Neural crest cell (in vitro differentiated cells): ENCODE data around the gene ABHD18. TPM values are rescaled to one million over a fixed set of nuclear protein-coding genes. Genes with fewer than 3 reads are reported as not detected.
"Not testable (repeated sequence)": the region's sequence is repeated elsewhere in the genome, so short reads cannot be mapped to it uniquely, and the experiment has no call there.

Source experiments
- DNase-seq: peaks from one replicate; pipeline ENCODE4 v3.0.0; 2021; ENCODE audit warnings: low read depth, mixed read lengths, low spot score
- H3K27ac Mint-ChIP-seq: one replicate; pipeline ENCODE4 v1.8.0; 2021; ENCODE audit warnings: mild to moderate bottlenecking, mixed read lengths; ENCODE audit not compliant: unreplicated experiment
- H3K27me3 Mint-ChIP-seq: 2 replicates; pipeline ENCODE4 v1.8.0; 2021; ENCODE audit warnings: low read depth, mild to moderate bottlenecking, mixed read lengths
- H3K36me3 Mint-ChIP-seq: 2 replicates; pipeline ENCODE4 v1.8.0; 2021; ENCODE audit warnings: low read depth, mild to moderate bottlenecking, mixed read lengths
- H3K4me1 Mint-ChIP-seq: 2 replicates; pipeline ENCODE4 v1.8.0; 2021; ENCODE audit warnings: mixed read lengths
- H3K4me3 Mint-ChIP-seq: one replicate; pipeline ENCODE4 v1.8.0; 2021; ENCODE audit warnings: mild to moderate bottlenecking, mixed read lengths
- H3K9me3 Mint-ChIP-seq: 2 replicates; pipeline ENCODE4 v1.8.0; 2021; ENCODE audit warnings: mixed read lengths
- CTCF ChIP-seq: fragments of 200-600 bp; sonication (generic); conservative IDR thresholded peaks from 2 replicates; pipeline ENCODE4 v1.5.0; 2021; ENCODE audit warnings: antibody characterized with exemption, mild to moderate bottlenecking
- total RNA-seq: library from RNA; stranded (reverse); gene quantifications from 2 replicates; pipeline ENCODE4 v1.2.1, GENCODE V29; 2021

The ABHD18 gene
- total RNA-seq, 1 donor from 2014 or later: 10.5 TPM

- Mint-ChIP-seq H3K27ac (no peak overlapping the region), H3K9me3 (peaks cover 5% of the 10 kb centered on the region), H3K27me3 (no peaks in the 10 kb centered on the region), H3K4me3 (no peak overlapping the region), H3K36me3 (peaks cover 5% of the 10 kb centered on the region), H3K4me1 (no peaks in the 10 kb centered on the region)
- no peak for TF ChIP-seq CTCF
- no peak for DNase-seq
Measured at GRCh38 chr4:127982445-127982844, 17.2 kb downstream of the ABHD18 start.

- no peak for DNase-seq
- peaks cover 2% of the 10 kb centered on the region for H3K9me3 Mint-ChIP-seq
- no peak for TF ChIP-seq CTCF
- peaks cover 8% of the 10 kb centered on the region for H3K36me3 Mint-ChIP-seq
- H3K4me3 Mint-ChIP-seq: no peak overlapping the region
- no peaks in the 10 kb centered on the region for H3K27me3 Mint-ChIP-seq
- H3K27ac Mint-ChIP-seq: no peak overlapping the region
- no peaks in the 10 kb centered on the region for H3K4me1 Mint-ChIP-seq
Measured at GRCh38 chr4:127985989-127986388, 20.8 kb downstream of the ABHD18 start.

GRCh38 chr4:127988638-127989037, 23.4 kb downstream of the ABHD18 start:
- Mint-ChIP-seq H3K9me3 (peaks cover 2% of the 10 kb centered on the region), H3K27ac (no peak overlapping the region), H3K4me1 (no peaks in the 10 kb centered on the region), H3K4me3 (no peak overlapping the region), H3K27me3 (no peaks in the 10 kb centered on the region), H3K36me3 (peaks cover 9% of the 10 kb centered on the region)
- no peak for TF ChIP-seq CTCF
- DNase-seq: no peak

GRCh38 chr4:127993151-127993550, 27.9 kb downstream of the ABHD18 start:
- Mint-ChIP-seq H3K4me3 (no peak overlapping the region), H3K27ac (no peak overlapping the region), H3K27me3 (no peaks in the 10 kb centered on the region), H3K36me3 (peaks cover 28% of the 10 kb centered on the region), H3K9me3 (peaks cover 3% of the 10 kb centered on the region), H3K4me1 (no peaks in the 10 kb centered on the region)
- DNase-seq: no peak
- TF ChIP-seq CTCF: no peak

- peaks cover 3% of the 10 kb centered on the region for H3K9me3 Mint-ChIP-seq
- TF ChIP-seq CTCF: no peak
- H3K36me3 Mint-ChIP-seq: peaks cover 44% of the 10 kb centered on the region
- no peaks in the 10 kb centered on the region for H3K27me3 Mint-ChIP-seq
- no peak overlapping the region for H3K4me3 Mint-ChIP-seq
- no peak overlapping the region for H3K27ac Mint-ChIP-seq
- H3K4me1 Mint-ChIP-seq: no peaks in the 10 kb centered on the region
- no peak for DNase-seq
Measured at GRCh38 chr4:127995776-127996175, 30.6 kb downstream of the ABHD18 start.

- peaks cover 49% of the 10 kb centered on the region for H3K36me3 Mint-ChIP-seq
Measured at GRCh38 chr4:127996521-127996920, 31.3 kb downstream of the ABHD18 start.

More at GRCh38 chr4:127996521-127996920, 31.3 kb downstream of the ABHD18 start:
- not testable (repeated sequence) for H3K4me3 Mint-ChIP-seq, H3K27me3 Mint-ChIP-seq, H3K27ac Mint-ChIP-seq, DNase-seq, H3K4me1 Mint-ChIP-seq, H3K9me3 Mint-ChIP-seq
